Inferior parietal cortex (tissue), 1 donor: Measurements from ENCODE around the gene DZIP1L.
"Not testable (repeated sequence)": the region's sequence is repeated elsewhere in the genome, so short reads cannot be mapped to it uniquely, and the experiment has no call there.

Experiments used
- DNase-seq: peaks from one replicate; pipeline ENCODE4 v3.0.0-alpha.2; 2016; ENCODE audit errors: extremely low spot score

The DZIP1L gene, protein sequence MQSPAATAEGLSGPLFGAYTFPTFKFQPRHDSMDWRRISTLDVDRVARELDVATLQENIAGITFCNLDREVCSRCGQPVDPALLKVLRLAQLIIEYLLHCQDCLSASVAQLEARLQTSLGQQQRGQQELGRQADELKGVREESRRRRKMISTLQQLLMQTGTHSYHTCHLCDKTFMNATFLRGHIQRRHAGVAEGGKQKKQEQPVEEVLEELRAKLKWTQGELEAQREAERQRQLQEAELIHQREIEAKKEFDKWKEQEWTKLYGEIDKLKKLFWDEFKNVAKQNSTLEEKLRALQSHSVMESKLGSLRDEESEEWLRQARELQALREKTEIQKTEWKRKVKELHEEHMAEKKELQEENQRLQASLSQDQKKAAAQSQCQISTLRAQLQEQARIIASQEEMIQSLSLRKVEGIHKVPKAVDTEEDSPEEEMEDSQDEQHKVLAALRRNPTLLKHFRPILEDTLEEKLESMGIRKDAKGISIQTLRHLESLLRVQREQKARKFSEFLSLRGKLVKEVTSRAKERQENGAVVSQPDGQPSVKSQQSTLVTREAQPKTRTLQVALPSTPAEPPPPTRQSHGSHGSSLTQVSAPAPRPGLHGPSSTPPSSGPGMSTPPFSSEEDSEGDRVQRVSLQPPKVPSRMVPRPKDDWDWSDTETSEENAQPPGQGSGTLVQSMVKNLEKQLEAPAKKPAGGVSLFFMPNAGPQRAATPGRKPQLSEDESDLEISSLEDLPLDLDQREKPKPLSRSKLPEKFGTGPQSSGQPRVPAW

GRCh38 chr3:138114988-138115971 is at the start of gene DZIP1L:
Gene DZIP1L (minus strand): TSS chr3:138115608. CDS start chr3:138103971, 11,637 bp downstream.
- DNase-seq: no peak

DNA sequence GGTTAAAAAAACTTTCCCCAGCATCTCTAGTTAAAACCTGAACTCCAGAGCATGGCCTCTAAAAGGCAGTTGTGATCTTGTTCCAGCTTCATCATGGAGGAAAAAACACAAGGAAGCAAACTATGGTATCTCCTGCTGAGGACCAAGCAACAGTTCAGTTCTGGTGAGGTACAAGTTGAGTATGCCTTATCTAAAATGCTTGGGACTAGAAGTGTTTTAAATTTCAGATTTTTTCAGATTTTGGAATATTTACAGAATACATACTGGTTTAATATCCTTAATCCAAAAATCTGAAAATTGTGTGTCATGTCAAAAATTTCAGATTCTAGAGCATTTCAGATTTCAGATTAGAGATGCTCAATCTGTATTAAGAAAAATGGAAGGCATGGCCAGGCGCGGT is 49.7 kb upstream of the DZIP1L start:
- DNase-seq: no peak

GRCh38 chr3:138157743-138158142 is 42.3 kb upstream of the DZIP1L start:
- DNase-seq: no peak

DNA sequence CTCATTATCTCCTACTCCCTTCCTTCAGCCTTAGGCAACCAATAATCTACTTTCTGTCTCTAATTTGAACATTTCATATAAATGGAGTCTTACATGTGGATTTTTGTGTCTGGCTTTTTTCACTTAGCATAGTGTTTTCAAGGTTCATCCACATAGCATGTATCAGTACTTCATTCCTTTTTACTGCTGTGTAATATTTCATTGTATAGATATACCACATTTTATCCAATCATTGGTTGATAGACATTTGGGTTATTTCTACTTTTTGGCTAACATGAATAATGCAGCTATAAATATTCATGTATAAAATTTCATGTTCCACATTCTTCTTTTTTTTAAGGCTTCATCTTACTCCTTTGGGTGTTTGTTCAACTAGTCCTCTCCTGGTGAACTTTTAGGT is 39.1 kb upstream of the DZIP1L start:
- DNase-seq: no peak

DNA sequence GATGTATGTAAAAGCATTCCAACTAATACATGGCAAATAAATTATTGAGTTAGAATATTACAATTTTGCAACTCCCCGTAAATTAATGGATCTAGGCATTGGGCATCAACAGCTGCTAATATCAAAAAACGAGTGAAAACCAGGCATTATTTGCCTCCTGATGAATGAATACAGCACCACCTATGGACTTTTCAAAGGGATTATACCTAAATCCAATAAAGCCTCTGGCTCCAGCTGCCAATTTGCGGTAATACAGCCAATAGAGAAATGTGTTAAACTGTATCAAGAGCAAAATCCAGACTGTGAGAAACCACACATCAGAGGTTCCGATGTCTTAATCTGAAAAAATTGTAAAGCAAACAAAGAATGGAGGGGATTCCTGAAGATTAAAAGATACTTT is 33.1 kb upstream of the DZIP1L start:
- no peak for DNase-seq

- DNase-seq: not testable (repeated sequence)
Observed at GRCh38 chr3:138142181-138142580, 26.8 kb upstream of the DZIP1L start.

DNA sequence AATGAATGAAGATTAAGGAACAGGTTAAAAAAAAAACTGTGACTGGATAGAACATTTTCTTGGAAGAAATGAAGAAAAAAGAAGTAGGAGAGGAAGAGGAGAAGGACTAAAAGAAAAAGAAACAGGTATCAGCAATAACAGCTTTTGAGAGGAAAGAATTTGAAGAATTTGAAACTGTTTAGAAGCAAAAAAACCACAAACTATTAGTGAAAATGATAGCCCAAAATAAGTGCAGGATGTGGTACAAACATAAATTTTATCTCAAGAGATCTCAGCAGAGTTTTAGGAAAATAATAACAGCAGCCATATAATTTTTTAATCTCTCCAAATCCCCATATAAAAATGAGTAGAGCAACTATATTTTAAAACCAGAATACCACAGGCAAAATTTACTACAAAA is 25.5 kb upstream of the DZIP1L start:
- DNase-seq: no peak

DNA sequence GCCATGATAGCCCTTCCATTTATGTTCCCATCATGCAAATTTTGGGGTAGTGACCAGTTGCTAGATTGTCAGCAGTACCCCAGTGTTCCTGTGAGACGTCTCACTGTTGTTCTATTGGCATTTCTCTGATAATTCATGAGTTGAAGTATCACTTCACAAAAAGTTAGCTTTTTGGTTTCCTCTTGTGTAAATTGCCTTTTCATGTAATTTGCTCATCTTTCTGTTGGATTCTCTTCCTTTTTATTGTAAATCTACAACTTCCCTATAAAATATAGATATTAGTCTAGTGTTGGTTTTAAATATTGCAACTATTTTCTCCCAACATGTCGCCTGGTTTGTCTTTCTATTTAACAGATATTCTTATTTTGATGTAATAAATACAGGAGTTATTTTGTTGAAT is 24.3 kb upstream of the DZIP1L start:
- no peak for DNase-seq

DNA sequence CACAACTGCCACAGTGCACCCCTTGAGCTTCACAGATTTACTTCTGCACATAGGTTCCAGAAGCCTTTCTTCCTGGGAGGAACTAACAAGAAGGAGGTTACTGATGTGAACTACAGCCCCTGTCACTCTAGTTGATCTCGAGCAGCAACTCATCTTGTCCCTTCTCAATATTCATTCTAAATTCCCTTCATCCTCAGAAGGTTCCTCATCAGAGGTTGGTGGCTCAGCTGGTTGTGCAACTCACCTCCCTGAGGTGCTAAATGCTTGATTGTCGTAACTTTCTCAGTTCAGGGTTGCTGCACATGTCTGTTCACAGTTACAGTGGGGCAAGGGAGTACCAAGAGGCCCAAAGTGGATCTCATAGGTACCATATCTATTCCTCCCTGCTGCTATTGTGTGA is 22.5 kb upstream of the DZIP1L start:
- DNase-seq: no peak

DNA sequence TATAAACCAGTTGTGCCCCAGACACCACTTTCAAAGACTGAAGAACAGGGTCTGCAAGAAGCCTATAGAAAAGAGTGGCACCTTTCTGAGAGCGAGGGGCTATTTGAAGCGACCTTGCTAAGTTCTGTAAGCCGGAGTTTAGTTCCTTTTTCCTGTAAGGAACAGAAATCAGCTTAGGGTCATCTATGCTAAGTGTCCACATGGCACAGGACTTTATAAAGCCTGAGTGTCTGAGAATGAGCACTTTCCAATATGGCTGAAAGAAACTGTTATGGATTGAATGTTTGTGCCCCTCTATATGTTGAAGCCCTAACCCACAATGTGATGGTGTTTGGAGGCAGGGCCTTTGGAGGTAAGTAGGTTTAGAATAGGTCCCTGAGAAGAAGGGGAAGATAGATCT is 20.8 kb upstream of the DZIP1L start:
- no peak for DNase-seq

DNA sequence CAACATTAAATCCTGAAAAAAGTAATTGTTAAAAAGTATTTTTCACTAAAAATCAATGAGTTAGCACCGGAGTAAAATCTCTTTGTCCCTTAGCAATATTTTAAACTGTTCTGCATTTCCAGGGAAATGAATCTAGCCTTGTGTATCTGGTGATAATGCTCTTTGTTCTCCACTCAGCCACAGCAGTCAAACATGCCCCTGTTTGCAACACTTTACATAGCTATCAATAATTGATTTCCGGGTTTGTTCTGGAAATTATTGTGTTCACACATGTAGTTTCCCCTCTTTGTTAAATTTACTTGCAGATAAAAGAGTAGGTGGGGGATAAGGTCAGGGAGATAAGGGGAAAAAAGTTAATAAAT is 20.4 kb upstream of the DZIP1L start:
- no peak for DNase-seq

GRCh38 chr3:138135146-138135832 is 19.9 kb upstream of the DZIP1L start:
- no peak for DNase-seq

- no peak for DNase-seq
Observed at GRCh38 chr3:138132239-138132638, 16.8 kb upstream of the DZIP1L start, which contains the start of gene A4GNT. Gene A4GNT (minus strand): TSS chr3:138132390. CDS start chr3:138131256, 1,134 bp downstream.

GRCh38 chr3:138127636-138128365 is 12.4 kb upstream of the DZIP1L start:
- DNase-seq: no peak

DNA sequence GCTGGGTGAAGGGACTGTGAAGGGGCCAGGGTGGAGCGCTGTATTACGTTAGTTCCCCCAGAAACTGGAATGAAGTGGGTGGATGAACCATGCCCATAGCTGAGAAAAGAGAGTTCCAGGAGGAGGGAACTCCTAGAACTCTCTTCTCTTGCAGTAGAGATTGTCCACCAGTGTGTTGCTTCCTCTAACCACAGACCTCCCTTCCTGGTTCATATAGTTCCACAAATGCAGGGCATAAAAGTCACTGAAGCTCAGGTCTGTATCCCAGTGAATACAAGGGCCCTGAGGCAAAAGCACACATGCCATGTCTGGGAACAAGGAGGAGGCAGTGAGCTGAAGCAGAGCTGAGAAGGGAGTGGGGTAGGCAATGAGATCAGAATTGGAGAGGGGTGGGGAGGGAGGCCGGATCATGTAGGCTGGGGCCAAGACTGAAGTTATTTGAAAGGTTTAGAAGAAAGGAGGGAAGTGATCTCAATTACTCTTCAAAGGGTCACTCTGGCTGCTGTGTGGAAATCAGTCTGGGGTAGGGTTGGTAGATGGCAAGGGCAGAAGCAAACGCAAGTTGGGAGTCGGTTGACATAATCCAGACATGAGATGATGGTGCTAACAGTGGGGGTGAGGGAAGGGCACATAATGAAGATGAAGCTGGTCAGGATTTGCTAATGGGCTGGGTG is 10.3 kb upstream of the DZIP1L start:
- DNase-seq: no peak

DNA sequence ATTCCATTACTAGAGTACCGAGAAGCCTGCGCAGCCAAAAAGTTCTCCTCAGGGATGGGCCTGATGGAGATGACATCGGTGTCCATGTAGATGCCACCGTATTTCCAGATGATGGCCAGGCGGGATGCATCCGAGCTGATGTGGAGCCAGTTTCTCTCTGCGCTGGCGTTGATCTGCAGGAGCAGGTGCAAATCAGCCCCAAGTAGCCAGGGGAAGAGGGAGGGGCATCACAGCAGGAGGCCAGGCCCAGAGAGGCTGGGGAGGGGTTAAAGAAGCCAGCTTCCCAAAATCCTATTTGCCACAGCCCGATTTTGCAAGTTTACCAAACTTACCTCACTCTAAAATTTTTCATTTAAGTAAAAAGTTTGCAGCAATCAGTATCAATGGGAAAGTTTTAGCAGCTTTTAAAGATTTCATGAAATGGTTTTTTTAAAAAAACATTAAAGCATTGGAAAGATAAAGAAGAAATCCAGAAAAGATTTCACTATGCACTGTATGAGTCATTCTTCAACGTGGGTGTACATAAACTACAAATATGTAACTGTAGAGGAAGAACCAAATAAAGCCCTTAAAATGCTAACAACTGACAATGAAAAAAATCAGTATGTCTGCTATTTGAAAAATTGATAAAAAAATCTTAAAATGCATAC is 9.4 kb upstream of the DZIP1L start:
- DNase-seq: no peak

DNA sequence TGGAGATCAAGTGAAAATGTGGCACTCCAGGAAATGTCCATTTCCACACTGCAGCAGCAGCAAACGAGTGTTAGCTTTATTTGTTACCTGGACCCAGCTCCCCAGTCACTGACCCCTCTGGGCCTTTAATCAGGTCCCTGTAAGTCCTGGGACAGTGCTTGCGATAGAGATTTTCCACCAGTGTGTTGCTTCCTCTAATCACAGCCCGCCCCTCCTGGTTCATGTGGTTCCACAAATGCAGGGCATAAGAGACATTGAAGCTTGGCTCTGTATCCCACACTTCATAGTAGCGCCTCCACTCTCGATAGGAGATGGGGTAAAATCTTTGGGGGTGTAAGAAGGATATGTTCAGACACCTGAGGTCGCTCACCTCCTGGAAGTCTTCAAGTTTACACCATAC is 8.8 kb upstream of the DZIP1L start:
- no peak for DNase-seq

GRCh38 chr3:138119423-138119766 is 4.0 kb upstream of the DZIP1L start:
- DNase-seq: no peak

GRCh38 chr3:138118612-138119422 is 3.4 kb upstream of the DZIP1L start:
- peak; percentile 82 for DNase-seq
